PFSK-1 (cell line): ENCODE data around the gene ERCC6.

ENCODE experiments used
- SIN3A ChIP-seq: IDR thresholded peaks from 2 replicates; pipeline ENCODE4 v1.6.1; 2012; ENCODE audit warnings: mild to moderate bottlenecking, low read length, moderate library complexity, borderline replicate concordance; ENCODE audit not compliant: insufficient read depth
- TAF1 ChIP-seq: IDR thresholded peaks from 2 replicates; pipeline ENCODE4 v1.6.1; 2012; ENCODE audit warnings: low read length, control low read depth, borderline replicate concordance; ENCODE audit not compliant: insufficient read depth

DNA sequence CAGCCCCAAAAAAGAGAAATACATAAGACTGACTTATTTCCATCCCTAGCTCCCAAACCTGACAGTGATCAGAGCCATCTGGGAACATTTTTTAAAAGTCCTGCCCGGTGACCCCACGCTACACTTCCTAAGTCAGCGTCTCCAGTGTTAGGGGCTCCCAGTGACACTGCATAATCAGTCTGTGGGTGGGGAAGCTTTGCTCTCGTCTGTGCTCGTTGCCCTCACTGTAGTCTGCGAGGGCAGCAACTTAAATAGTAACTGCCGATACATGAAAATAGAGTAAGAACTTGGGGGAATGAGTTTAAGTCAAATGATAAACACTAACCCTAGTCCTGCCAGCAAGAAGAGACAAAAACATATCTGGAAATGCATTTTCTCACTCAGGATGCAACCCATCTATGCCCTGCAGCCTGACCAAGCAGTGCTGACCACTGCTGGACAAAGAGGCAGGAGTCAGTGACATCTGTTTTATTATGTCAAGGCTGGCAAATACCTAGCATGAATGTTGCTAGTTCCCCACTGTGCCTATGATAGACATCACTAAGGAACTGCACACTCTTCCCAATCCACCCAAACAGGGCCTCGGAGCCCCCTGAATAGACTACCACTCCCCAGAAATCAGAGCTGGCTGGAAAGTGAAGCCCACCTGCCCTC, 18.7 kb downstream of the ERCC6 start:
- TF ChIP-seq TAF1 = no peak
- no peak for TF ChIP-seq SIN3A
